ENCODE measurements around the gene PSMD9. TPM values are rescaled to one million over a fixed set of nuclear protein-coding genes. Genes with fewer than 3 reads are reported as not detected.
"Not testable (repeated sequence)": the region's sequence is repeated elsewhere in the genome, so short reads cannot be mapped to it uniquely, and the experiment has no call there.

The PSMD9 gene
- total RNA-seq, 2 experiments from 2014 or later = 48.6 to 50.7 TPM

GRCh38 chr12:121861636-121862254, 26.8 kb upstream of the PSMD9 start:
- Mint-ChIP-seq H3K4me1 (ENCODE audit: low read depth) (no peaks in the 10 kb centered on the region), H3K9me3 (no peaks in the 10 kb centered on the region), H3K27ac (no peak overlapping the region), H3K4me3 (no peak overlapping the region), H3K27me3 (no peaks in the 10 kb centered on the region), H3K36me3 (ENCODE audit: low read depth) (no peaks in the 10 kb centered on the region)
- no peak for ATAC-seq
- CTCF ChIA-PET = interaction anchor here (1.1 to 1.7 kb wide), 3 partner anchors 26 to 152 kb away, joined by 3 to 6 read pairs (median 4); partner anchors contain the start of genes PSMD9 and RHOF
- TF ChIP-seq CTCF (IDR thresholded peaks at IDR 0.05) = no peak
- intact Hi-C loops (cut with micrococcal nuclease) = no loop called here
- POLR2A ChIA-PET = interaction anchor here (0.7 kb wide), 2 partner anchors 57 to 430 kb away, joined by 3 read pairs; partner anchors contain the start of gene CFAP251
- DNase-seq = no peak

GRCh38 chr12:121866331-121866730, 22.3 kb upstream of the PSMD9 start:
- no peak overlapping the region for H3K27ac Mint-ChIP-seq
- H3K9me3 Mint-ChIP-seq = no peaks in the 10 kb centered on the region
- H3K4me3 Mint-ChIP-seq = no peak overlapping the region
- intact Hi-C loops (cut with micrococcal nuclease) = no loop called here
- ChIA-PET CTCF (interaction anchor here (1.3 kb wide), 1 partner anchor 22 kb away, joined by 4 read pairs; the partner anchor contains the start of gene PSMD9), POLR2A (no interaction called here)
- ATAC-seq = no peak
- no peak for DNase-seq
- no peaks in the 10 kb centered on the region for H3K4me1 Mint-ChIP-seq (ENCODE audit: low read depth)
- H3K36me3 Mint-ChIP-seq (ENCODE audit: low read depth) = no peaks in the 10 kb centered on the region
- no peak for TF ChIP-seq CTCF (IDR thresholded peaks at IDR 0.05)
- no peaks in the 10 kb centered on the region for H3K27me3 Mint-ChIP-seq

- DNase-seq; intact Hi-C loops (cut with micrococcal nuclease); H3K27me3 Mint-ChIP-seq; ATAC-seq; H3K4me1 Mint-ChIP-seq (ENCODE audit: low read depth); H3K36me3 Mint-ChIP-seq (ENCODE audit: low read depth); H3K27ac Mint-ChIP-seq; H3K9me3 Mint-ChIP-seq; H3K4me3 Mint-ChIP-seq: not testable (repeated sequence)
- ChIA-PET POLR2A (interaction anchor here (0.9 kb wide), 1 partner anchor 75 kb away, joined by 3 read pairs; no protein-coding TSS in a partner anchor), CTCF (interaction anchor here (1.5 kb wide), 1 partner anchor 11 kb away, joined by 3 read pairs; no protein-coding TSS in a partner anchor)
Measured at GRCh38 chr12:121869229-121869628, 19.4 kb upstream of the PSMD9 start.

- Mint-ChIP-seq H3K9me3 (no peaks in the 10 kb centered on the region), H3K36me3 (ENCODE audit: low read depth) (no peaks in the 10 kb centered on the region), H3K27ac (no peak overlapping the region), H3K4me3 (no peak overlapping the region), H3K27me3 (no peaks in the 10 kb centered on the region), H3K4me1 (ENCODE audit: low read depth) (peaks cover 3% of the 10 kb centered on the region)
- ChIA-PET CTCF (interaction anchor here (1.6 kb wide), 1 partner anchor 77 kb away, joined by 5 read pairs; no protein-coding TSS in a partner anchor), POLR2A (no interaction called here)
- no peak for TF ChIP-seq CTCF (IDR thresholded peaks at IDR 0.05)
- ATAC-seq (no peak), DNase-seq (no peak)
- intact Hi-C loops (cut with micrococcal nuclease) = no loop called here
Measured at GRCh38 chr12:121871467-121871866, 17.1 kb upstream of the PSMD9 start.

- peaks cover 3% of the 10 kb centered on the region for H3K4me1 Mint-ChIP-seq (ENCODE audit: low read depth)
- no peaks in the 10 kb centered on the region for H3K36me3 Mint-ChIP-seq (ENCODE audit: low read depth)
- H3K27me3 Mint-ChIP-seq = no peaks in the 10 kb centered on the region
- no peaks in the 10 kb centered on the region for H3K9me3 Mint-ChIP-seq
- ChIA-PET CTCF (interaction anchor here (1.5 kb wide), 1 partner anchor 15 kb away, joined by 8 read pairs; the partner anchor contains the start of gene PSMD9), POLR2A (no interaction called here)
- DNase-seq = no peak
- no peak for TF ChIP-seq CTCF (IDR thresholded peaks at IDR 0.05)
- H3K27ac Mint-ChIP-seq = no peak overlapping the region
- intact Hi-C loops (cut with micrococcal nuclease) = no loop called here
- ATAC-seq = peak; percentile 20
- H3K4me3 Mint-ChIP-seq = no peak overlapping the region
Measured at GRCh38 chr12:121872546-121873215, 15.9 kb upstream of the PSMD9 start.

Data from activated CD8-positive, alpha-beta T cell treated with anti-CD3 and anti-CD28 coated beads for 36 hours (primary cell).